Femur (tissue), 1 donor: ENCODE measurements around the gene RHCE.
A peak's percentile ranks its signal among the peaks of the same experiment; 100 is the strongest.
"Not testable (repeated sequence)": the region's sequence is repeated elsewhere in the genome, so short reads cannot be mapped to it uniquely, and the experiment has no call there.

Source experiments
- DNase-seq: peaks from one replicate; pipeline ENCODE4 v3.0.0-alpha.2; 2017

The RHCE gene

DNA sequence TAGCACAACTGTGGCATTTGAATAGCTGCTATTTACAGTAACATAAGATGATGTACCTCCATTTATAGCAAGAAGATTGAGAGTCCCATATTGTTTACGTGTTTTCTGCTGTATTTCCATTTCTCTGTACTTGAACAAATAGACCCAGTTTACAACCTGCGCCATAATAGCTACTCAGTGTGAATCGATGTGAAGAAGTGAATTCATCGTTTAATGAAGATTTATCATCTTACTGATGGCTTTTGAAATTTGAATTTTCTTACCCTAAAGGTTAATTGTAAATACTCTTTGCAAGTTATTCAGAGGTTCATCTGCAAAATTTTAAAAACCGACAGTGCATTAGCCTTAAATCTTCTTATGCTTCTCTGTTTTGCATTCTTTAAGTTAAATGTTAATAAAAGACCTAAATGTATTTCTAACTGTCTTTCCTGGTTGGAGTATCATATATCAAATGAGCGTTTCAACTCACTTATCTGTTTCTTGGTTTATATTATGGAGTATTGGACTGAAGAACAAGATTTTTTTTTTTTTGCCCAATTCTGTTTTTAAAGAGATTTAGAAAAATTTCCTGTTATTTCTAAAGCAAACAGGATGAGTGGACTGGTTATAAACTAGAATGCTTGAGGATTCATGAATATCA is 12.2 kb upstream of the RHCE start:
- DNase-seq, result no peak

DNA sequence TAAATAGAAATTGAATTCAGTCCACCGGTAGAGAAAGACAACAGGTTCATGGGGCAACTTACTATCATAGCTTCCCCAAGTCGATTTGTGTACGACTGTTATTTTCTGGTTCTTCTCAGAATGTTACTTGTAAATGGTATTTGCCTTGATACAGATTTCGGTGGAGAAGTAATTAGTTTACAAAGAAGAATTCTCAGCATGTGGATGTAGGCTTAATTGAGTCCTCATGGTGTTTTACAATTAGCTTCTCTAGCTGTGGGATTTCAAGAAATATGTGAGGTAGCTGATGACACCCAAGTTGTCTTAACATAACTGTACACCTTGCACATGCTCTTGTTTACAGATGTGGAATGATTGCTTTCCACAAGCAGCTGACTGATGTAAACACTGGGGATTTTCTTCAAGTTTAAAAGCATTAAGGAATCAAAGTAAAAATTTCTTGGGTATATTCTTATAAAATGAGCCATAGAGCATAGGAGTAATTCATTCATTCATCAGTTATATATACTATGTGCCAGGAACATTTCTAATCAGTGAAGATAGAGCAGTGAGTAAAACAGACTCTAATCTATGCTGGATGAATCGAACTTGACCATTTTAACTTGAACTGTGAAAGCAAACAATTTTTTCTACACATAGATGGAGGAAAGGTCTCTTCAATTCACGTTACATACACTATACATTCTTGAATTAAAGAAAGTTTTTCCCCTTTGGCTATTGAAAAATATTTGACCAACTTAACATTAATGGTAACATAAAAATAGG is 11.5 kb upstream of the RHCE start:
- DNase-seq, result no peak

DNA sequence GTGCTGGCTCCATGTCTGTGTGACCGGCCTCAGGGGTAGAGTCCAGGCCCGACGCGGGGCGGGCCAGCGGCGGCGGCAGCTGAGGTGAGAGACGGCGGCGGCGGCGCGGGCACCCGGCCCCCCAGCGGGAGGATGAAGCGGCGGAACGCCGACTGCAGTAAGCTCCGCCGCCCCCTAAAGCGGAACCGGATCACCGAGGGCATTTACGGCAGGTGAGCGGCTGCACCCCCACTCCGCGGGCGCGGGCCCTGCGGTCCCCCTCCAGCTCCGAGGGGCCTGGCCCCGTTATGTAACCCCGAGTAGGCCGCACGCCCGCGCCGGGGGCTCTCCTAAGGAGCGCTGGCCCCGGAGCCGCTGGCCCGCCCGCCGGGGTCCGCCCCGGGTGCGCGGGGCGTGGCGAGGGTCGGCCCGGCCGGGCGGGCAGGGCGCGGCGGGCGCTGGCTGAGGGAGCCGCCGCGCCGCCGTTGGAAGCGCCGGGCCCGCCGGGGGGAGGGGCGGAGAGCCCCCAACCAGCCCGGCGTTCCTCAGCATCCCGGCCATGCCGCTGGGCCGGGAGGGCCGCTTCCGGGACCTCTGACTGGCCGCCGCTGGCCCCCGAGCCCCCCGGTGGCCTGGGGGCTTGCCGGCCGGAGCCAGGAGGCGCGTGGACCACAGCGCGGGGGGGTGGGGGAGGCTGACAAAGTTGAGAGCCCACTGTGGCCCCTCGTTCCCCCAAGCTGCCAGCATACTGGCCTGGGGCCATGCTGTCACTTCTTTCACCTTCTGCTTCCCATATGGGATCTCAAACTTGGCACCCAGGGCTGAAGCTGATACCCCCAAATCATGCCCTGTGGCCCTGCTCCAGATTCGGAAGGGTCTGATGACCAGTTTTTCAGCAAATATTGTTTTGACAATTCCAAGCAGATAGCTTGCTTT is 10.6 kb upstream of the RHCE start:
- DNase-seq, result peak; percentile 32

DNA sequence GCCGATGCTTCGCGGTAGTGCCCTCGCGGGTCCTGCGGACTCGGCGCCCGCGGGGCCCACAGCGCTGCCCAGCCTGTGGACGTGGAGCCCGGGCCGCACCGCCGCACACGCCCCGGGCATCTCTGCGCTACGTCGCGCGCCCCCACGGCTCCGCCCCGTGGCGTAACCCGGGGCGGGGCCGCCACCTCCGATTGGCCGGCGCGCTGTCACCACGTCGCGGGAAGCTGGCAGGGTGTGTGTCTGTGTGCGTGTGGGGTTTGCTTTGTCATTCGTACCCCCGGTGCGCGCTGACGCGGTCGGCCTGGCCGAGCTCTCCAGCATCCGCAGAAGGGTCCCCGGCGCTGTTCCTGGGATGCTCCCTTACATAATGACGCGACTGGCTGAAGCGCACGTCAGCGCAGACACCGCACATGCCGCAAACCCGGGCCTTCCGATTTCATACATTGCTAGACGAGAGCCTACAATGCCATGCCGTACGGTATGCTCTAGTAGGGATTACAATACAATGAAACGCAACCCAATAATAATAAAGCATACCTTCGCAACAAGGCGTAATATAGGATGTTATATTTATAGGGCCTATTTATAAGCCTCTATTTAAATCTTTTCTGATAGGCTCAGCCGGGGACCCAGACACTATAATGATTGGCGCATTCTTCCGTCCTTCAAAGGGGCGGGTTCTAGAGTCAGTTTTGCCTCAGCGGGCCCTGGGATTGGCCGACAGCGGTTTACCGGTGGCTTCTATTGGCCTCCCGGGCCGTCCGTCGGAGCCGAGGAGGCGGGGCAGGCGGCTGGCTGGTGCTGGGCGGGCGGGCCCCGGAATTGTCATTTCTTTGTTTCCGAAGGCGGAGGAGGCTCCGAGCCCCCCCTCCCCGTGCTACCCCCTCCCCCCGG is 9.7 kb upstream of the RHCE start, which contains the start of gene MACO1:
Gene MACO1, plus strand, starts transcription at position 825 of the 894 bp plus-strand sequence. CDS start 202 bp downstream, outside the sequence.
- peak; percentile 99 for DNase-seq

DNA sequence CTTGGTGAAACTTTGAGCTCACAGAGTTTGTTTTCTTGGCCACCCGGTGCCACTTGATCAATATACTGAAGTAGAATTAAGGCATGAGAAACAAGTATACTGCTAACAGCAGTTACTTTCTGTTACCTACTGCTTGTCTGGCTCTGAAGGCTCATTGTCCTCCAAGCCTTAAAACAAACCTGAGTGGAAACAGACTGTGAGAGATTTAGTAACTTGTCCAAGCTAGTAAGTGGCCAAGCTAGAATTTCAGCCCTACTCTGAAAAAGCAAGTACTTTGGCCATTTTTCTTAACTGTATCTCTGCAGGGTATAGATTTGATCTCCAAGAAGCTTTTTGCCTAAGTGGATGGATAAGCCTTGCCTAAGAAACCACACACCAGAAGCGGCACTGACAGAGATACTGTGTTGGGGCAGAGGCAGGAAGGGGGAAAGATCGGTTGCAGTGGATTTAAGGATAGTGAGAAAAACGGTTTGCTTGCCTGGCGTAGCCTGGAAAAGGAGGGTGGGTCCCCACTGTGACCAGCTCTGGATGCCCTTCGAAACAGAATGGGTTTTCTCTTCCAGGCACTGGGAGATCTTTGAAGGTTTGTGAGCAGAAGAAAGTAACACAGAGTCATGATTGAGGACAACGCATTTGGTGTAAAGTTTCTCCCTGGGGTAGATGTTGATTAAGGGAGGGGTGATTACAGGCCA is 8.0 kb upstream of the RHCE start:
- no peak for DNase-seq

DNA sequence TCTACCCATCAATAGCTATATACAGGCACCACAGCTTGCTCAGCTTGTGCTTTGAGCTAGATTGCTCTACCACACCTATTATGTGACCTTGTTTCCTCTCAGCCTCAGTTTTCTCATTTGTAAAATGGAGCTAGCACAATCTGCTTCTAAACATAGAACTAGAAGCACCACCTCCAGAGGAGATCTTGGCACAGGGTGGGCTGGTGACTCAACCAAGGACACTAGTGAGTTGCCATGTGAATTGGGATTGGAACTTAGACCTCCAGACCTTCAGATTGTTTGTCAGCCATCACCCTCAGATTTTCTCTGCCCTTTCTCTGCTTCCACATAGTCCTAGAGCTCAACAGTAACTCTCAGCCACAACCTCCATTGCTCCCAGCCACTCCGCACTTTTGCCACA is 7.1 kb upstream of the RHCE start:
- no peak for DNase-seq

DNA sequence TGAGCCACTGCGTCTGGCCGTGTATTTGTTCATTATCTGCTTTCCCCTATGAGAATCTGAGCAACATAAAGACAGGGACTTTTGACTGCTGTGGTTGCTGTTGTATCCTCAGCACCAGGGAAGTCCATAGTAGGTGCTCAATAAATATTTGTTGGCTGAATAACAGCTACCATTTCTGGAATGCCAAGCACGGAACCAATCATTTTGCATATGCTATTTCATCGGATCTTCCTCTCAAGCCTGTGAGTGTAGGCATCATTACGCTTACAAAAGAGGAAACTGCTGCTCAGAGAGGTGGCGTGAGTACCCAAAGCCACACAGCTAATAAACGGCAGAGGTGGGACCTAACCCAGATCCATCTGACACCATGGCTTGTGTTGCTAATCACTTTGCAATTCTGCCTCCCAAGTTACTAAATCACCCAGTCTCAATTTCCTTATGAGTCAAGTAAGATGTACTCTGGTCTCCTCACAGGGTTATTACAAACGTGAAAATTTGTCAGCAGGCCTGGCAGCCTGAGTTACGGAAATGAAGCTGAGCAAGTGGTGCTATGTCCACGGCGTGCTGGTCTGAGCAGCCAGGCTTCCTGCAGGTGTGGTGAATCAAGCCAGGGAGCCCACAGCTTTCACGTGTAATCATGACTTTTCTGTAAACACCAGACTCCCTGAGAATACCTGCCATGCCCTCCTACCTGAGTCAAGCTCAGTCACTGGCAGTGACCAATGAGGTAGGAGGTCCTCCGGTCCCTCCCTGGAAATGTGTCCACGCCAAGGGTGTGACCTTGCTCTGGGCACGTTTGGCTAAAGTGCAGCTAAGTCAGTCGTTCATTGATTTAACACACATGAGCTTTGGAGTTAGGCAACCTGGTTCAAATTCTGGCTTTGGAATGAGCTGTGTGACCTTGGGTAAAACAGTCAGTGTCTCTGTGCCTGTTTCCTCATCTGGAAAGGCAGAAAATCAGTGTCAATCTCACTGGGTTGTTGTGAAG is 4.8 kb upstream of the RHCE start:
- no peak for DNase-seq

DNA sequence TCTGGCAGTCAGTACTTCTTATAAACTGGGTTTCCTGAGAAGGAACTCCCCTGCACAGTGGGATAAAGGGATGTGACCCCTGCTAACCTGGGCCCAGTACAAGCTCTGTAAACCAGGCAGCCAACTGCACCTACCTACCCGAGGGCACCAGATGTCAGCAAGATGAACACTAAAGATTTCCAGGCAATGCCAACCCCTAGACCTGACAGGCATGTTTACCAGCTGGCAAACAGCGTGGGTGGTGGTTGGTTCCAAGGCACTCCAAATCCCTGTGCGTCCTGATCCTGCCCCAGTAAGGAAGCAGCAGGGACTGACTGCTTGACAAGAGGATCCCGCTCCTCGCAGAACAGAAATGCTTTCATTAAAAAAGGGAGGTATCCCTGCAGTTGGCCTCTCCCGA is 2.6 kb upstream of the RHCE start:
- not testable (repeated sequence) for DNase-seq

DNA sequence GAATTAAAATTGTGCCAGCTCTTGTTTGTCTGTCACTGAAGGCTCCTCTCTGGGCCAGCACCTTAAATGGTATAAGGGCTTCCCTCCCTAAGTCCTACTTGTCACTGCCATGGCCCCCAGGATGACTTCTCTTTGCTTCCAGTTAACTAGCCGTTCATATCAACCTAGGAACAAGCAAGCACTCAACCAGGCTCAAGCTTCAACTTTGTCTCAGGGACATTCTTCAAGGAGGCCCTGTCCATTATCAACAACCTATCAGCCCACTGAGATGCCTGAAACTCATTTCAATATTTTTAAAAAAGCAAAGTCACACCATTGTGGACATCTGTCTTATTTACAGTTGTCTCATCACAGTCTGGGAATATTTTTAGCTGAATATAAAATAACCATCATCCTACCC is 1.3 kb downstream of the RHCE start:
- DNase-seq, result not testable (repeated sequence)

DNA sequence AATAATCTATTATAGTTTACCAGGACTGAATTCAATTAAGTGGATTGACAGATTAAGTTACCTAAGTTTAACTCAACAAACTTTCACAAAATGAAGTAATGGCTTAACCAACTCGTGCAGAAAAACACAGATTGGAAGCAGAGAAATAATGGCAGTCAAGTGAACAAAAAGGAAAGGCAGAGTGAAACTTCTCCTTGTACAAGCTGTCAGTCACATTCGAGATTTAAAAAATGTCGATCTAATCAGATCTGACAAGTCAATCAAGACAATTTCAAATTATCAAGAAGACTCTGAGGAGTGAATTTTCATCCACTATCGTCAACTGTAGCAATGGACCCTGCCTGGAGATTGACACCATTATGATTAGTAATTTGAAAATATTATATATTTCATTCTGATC is 3.3 kb downstream of the RHCE start:
- not testable (repeated sequence) for DNase-seq

DNA sequence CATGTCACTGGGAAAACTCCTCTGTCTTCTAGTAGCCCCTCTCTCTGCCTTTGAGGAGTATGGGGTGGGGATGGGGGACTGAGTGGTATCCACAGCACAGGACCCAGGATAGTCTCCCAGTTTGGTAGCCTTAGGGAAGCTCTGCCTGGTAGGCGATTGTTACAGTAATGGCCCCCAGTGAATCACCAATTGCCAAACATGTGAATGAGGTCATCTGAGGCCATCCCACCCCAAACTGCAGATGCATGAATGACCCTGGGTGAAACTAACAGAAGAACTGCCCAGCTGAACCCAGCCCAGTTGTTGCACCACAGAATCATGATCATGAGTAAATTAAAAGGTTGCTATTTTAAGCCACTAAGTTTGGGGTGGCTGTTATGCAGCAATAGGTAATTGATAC is 6.0 kb downstream of the RHCE start:
- not testable (repeated sequence) for DNase-seq

DNA sequence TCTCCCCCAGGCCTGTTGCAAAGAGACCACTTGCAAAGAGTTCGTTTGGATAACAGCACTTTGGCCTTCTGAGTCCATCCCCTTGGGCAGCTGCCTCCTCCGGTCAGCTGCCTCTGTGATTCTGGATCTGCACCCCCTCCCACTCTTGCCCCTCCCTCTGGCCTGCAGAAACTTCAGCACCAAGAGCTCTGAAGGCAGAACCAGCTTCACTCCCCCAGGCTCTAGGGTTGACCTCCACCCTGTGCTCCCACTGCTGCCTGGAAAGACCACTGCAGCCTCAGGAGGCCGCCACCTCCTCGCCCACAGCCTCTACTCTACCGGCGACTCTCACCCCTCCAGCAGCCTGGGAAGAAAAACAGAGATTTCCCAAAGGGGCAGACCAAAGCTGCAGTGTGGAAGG is 6.5 kb downstream of the RHCE start:
- DNase-seq, result not testable (repeated sequence)

DNA sequence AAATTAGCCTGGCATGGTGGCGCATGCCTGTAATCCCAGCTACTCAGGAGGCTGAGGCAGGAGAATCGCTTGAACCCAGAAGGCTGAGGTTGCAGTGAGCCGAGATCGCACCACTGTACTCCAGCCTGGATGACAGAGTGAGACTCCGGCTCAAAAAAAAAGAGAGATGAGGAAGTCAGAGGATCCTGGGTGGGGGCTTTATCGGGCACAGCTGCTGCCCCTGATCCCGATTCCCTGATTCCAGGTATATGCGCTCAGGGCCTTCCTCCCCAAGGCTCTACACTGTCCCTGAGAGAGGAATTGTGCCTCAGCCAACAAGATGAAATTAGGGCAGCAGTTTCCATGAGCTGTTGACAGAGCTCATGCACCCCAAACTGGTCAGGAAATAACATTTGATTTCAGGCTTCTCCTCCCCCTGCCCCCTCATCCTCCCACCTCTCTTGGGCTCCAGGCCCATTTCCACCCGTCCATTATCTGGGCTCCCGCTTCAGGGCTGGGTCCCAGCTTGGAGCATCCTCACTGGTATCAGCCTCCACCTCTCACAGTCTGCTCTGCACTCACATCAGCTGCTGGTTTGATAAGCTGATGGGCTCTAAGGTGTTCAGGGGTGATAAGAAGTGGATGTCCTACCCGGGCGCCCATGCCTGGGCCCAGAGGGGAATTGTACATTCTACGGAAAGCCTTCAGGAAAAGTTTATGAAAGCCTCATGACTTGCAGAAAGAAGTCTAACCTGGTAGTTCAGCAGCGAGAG is 7.6 kb downstream of the RHCE start:
- DNase-seq, result not testable (repeated sequence)

DNA sequence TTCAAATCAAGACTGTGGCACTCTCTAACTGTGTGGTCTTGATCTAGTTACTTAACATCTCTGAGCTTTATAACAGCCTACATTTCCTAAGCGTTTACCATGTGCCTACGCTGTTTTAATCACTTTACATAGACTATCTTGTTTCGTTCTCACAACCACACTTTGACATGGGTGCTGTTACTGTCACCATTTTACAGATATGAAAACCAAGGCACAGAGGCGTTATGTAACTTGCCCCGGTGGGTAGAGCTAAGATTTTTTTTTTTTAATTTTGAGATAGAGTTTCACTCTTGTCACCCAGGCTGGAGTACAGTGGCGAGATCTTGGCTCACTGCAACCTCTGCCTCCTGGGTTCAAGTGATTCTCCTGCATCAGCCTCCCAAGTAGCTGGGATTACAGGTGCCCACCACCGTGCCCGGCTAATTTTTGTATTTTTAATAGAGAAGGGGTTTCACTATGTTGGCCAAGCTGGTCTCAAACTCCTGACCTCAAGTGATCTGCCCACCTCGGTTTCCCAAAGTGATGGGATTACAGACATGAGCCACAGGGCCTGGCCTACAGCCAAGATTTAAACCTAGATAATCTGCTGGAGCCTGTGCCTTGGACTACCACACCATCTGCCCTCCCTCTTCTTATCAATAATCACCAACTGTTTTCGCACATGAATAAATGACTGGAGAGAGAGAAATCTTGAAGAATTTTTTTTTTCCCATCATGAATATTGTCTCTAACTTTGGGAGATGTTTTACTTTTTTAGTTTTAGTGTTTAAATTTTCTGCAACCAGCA is 10.8 kb downstream of the RHCE start:
- not testable (repeated sequence) for DNase-seq

DNA sequence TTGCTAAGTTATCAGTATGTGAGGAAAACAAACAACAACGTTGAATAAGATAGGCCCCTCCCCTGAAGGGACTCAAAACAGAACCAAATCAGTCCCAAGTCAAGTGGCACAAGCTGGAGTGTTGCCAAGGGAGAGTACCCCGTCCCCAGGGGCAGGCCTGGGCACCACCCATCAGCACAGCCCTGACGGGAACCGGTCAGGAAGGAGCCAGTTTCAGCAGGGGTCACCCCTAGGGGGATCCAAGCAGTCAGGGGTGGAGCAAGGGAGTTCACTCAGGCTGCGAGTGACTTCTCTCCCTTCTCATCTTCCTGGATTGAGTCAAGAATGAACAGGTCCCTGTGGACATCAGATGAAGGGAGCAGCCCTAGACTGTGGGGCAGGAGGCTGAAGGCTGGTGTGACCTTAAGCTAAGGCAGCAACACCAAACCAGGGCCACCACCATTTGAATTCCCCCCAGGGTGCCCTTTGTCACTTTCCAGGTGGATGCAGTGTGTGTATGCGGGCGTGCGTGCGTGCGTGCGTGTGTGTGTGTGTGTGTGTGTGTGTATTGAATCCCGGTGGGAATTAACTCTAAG is 14.8 kb downstream of the RHCE start:
- not testable (repeated sequence) for DNase-seq

DNA sequence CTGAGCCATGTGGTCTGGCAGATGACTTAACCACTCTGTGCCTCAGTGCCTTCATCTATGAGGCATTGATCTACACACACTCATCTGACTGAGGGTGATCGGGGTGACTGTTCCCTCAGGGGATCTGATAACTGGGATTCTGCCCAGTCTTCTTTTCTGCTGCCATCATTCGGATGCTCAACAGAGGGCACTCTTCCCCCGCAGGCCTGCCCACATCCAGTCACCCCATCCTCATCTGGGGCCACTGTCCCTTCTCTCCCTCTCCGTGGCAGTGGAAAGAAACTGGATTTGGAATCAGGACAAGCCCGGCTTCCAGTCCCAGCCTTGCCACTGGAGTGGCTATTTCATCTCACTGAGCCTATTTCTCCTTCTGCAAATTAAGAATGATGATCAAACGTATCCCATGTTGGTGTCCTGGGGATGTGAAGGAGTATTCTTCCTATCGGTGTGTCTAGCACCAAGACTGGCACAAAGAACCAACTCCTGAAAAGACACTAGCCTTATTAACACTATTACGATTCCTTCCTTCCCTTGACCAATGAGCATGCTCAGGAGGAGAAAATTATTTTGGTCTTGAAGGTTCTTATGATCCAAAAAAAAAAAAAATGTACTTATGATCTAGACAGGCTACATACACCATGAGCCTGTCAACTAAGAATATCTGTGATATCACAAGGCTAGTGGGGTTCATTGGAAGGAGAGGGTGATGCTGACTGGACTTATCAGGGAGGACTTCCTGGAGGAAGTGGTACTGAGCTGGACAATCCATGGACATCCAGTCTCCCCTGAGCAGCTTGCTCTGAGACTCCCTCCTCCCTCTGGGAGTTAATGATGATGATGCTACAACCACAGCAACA is 17.4 kb downstream of the RHCE start:
- not testable (repeated sequence) for DNase-seq

DNA sequence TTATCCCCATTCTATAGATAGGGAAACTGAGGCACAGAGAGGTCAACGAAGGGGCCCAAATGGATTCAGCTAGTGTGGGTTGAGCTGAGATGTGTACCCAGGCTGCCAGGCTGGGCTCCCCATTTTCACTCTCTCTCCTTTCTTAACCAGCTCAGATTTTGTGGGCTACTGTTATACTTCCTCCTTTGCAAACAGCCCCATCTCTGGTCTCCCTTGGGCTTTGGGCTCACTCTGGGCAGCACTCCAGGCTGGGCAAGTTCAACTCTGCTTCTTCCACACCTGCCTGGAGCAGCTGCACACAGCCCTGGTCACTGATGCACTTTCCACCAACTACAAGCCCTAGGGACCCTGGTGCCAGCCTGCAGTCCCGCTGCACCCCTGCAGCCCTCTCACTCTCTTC is 22.5 kb downstream of the RHCE start:
- DNase-seq, result not testable (repeated sequence)
